ENCODE results near the gene SDCCAG8. TPM values are rescaled to one million over a fixed set of nuclear protein-coding genes. Genes with fewer than 3 reads are reported as not detected.
A peak's percentile ranks its signal among the peaks of the same experiment; 100 is the strongest.
"Not testable (repeated sequence)": the region's sequence is repeated elsewhere in the genome, so short reads cannot be mapped to it uniquely, and the experiment has no call there.

The SDCCAG8 gene
- total and polyA plus RNA-seq, 2 of the 8 experiments (the other 6 are each of a cell fraction or from before 2014, with no cell fraction given): 15.6 to 21.0 TPM

DNA sequence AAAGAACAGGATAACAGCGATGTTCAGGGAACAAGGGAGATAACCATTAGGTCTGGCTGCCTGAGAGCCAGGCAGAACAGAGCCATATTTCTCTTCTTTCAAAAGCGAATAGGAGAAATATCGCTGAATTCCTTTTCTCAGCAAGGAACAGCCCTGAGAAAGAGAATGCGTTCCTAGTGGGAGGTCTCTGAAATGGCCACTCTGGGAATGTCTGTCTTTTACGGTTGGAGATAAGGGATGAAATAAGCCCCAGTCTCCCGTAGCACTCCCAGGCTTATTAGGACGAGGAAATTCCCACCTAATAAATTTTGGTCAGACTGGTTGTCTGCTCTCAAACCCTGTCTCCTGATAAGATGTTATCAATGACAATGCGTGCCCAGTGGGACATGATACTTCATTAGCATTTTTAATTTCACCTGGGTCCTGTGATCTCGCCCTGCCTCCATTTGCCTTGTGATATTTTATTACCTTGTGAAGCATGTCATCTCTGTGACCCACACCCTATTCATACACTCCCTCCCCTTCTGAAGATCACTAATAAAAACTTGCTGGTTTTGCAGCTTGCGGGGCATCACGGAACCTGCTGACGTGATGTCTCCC is 40.5 kb upstream of the SDCCAG8 start:
- Histone ChIP-seq H3K79me2 (ENCODE audit: control insufficient read depth in 1 of 2, insufficient read depth in 2 of 2, low read length in 2 of 2) (peaks cover 0 to 60% of the 10 kb centered on the region in 2 experiments; a peak in 3 of 4 replicates), H3K4me2 (ENCODE audit: insufficient read depth in 1 of 2, low read depth in 2 of 2, low read length in 2 of 2) (peak overlapping the region in 1 of 2 experiments; percentile 49; a peak in 2 of 4 replicates), H3K4me3 (ENCODE audit: extremely low read depth in 1 of 4, insufficient read depth in 2 of 4, low read depth in 3 of 4, low read length in 4 of 4) (peak overlapping the region in 2 of 4 experiments; percentile 17 to 36; a peak in 2 of 8 replicates), H3K9ac (replicated peaks in 1 of 4; ENCODE audit: extremely low read depth in 1 of 4, low read depth in 3 of 4, low read length in 3 of 4) (peak overlapping the region in 1 of 4 experiments; percentile 29; a peak in 1 of 7 replicates), H3K27ac (ENCODE audit: low read depth, low read length) (peak overlapping the region; percentile 77; the same call in 1 of the 2 replicates)
- FAIRE-seq; H2BK20ac ChIP-seq (ENCODE audit: low read length); H3K56ac ChIP-seq (replicated peaks; ENCODE audit: insufficient read length, low read depth, low read length); H3K4me1 ChIP-seq (replicated peaks in 1 of 4; ENCODE audit: control insufficient read depth in 3 of 4, insufficient read depth in 4 of 4, low read length in 3 of 4); H3K18ac ChIP-seq (ENCODE audit: extremely low read depth, low read length); H4K5ac ChIP-seq (ENCODE audit: insufficient read length, low read depth, low read length); H4K20me1 ChIP-seq (replicated peaks in 1 of 2; ENCODE audit: control insufficient read depth in 1 of 2, insufficient read depth in 2 of 2, low read length in 2 of 2); H3K4ac ChIP-seq (replicated peaks; ENCODE audit: insufficient read length, low read depth, low read length); CTCF ChIA-PET (ENCODE audit: partially characterized antibody); H4K91ac ChIP-seq (replicated peaks; ENCODE audit: insufficient read length, low read length); H3K23me2 ChIP-seq (ENCODE audit: low read depth, low read length); H3K9me3 ChIP-seq (ENCODE audit: insufficient read depth in 2 of 2, low read depth in 1 of 2, low read length in 1 of 2); H2BK120ac ChIP-seq (replicated peaks; ENCODE audit: low read depth, low read length); H2BK12ac ChIP-seq (ENCODE audit: low read depth, low read length); H3K23ac ChIP-seq (ENCODE audit: insufficient read length); H3K27me3 ChIP-seq (replicated peaks in 1 of 4; ENCODE audit: control insufficient read depth in 3 of 4, extremely low read depth in 1 of 4, insufficient read depth in 3 of 4, low read length in 3 of 4); H4K8ac ChIP-seq (ENCODE audit: extremely low read depth, insufficient read depth, low read length); H2AK5ac ChIP-seq (ENCODE audit: low read depth, low read length); H3K79me1 ChIP-seq (ENCODE audit: low read depth, low read length); DNase-seq (ENCODE audit: low read depth in 1 of 2, low spot score in 2 of 2); H2BK5ac ChIP-seq (ENCODE audit: low read depth, low read length); H3K14ac ChIP-seq (ENCODE audit: insufficient read length); H3K36me3 ChIP-seq (ENCODE audit: control insufficient read depth in 2 of 4, insufficient read depth in 4 of 4, low read length in 3 of 4); H2BK15ac ChIP-seq (ENCODE audit: low read length); H2AFZ ChIP-seq (ENCODE audit: low read length): not testable (repeated sequence)
- peak; percentile 40 to 61; a peak in 2 of 3 replicates for TF ChIP-seq EP300 (IDR thresholded peaks at IDR 0.05; ENCODE audit: borderline replicate concordance in 1 of 2, low read depth in 2 of 2, low read length in 2 of 2)
- WGBS, 2 experiments (ENCODE audit: extremely low coverage in 1 of 2, insufficient coverage in 1 of 2, insufficient read length in 1 of 2, insufficient replicate concordance in 2 of 2, low coverage in 1 of 2, low lambda C conversion rate in 2 of 2, missing lambda C conversion rate in 1 of 2): 39% methylated on average over 12 of the region's 12 CpGs; no CpG with 5 or more reads in 1 of the 2 experiments
- POLR2A ChIA-PET (ENCODE audit: partially characterized antibody): interaction anchor here (1.2 kb wide), 1 partner anchor 40 kb away, joined by 3 read pairs; the partner anchor contains the start of gene SDCCAG8

Data from H1 (cell line).